Common myeloid progenitor, CD34-positive (primary cell): ENCODE data around the gene OR6N2.

Experiments
- CTCF ChIA-PET: fragments of 350-600 bp; sonication (Branson Sonifier 250); formaldehyde crosslinking; loops from one replicate; lab custom pipeline; 2021; ENCODE audit warnings: antibody characterized with exemption; lab: Charles Lee
- POLR2A ChIA-PET: fragments of 350-600 bp; sonication (Branson Sonifier 250); formaldehyde crosslinking; loops from one replicate; lab custom pipeline; 2021; ENCODE audit warnings: antibody characterized with exemption; lab: Charles Lee
- DNase-seq, 3 donors: peaks; one replicate each; pipeline versions ENCODE4 v3.0.0 to v3.0.0-alpha.2; 2013
- H3K27ac ChIP-seq, 2 experiments: 1 replicate in 1 of 2; 2 replicates in 1 of 2; pipeline ENCODE4 v1.7.0; 2013; ENCODE audit warnings: inconsistent platforms in 2 of 2, low read length in 2 of 2, mild to moderate bottlenecking in 2 of 2, low read depth in 1 of 2, moderate library complexity in 1 of 2; ENCODE audit not compliant: severe bottlenecking in 2 of 2, insufficient read depth in 1 of 2, poor library complexity in 1 of 2
- H3K27me3 ChIP-seq, 5 experiments: replicated peaks in 2 of 5; 1 replicate in 3 of 5; 2 replicates in 2 of 5; pipeline versions ENCODE4 v1.6.1 to v1.7.0; 2013; ENCODE audit warnings: low read length in 4 of 5, mild to moderate bottlenecking in 2 of 5, moderate library complexity in 2 of 5, inconsistent platforms in 1 of 5; ENCODE audit not compliant: insufficient read depth in 5 of 5, control insufficient read depth in 4 of 5
- H3K36me3 ChIP-seq, 4 experiments: 1 replicate in 2 of 4; 2 replicates in 2 of 4; pipeline versions ENCODE4 v1.6.1 to v1.7.0; 2013; ENCODE audit warnings: low read length in 3 of 4, control low read depth in 1 of 4, mild to moderate bottlenecking in 1 of 4; ENCODE audit not compliant: control insufficient read depth in 4 of 4, insufficient read depth in 4 of 4
- H3K4me1 ChIP-seq, 4 experiments: 1 replicate in 3 of 4; 2 replicates in 1 of 4; pipeline versions ENCODE4 v1.6.1 to v1.7.1; 2013; ENCODE audit warnings: low read length in 3 of 4, mild to moderate bottlenecking in 3 of 4, control low read depth in 1 of 4, inconsistent platforms in 1 of 4, moderate library complexity in 1 of 4; ENCODE audit not compliant: control insufficient read depth in 4 of 4, insufficient read depth in 4 of 4; ENCODE audit errors: control extremely low read depth in 1 of 4
- H3K4me3 ChIP-seq, 7 experiments: 1 replicate in 4 of 7; 2 replicates in 3 of 7; pipeline versions ENCODE4 v1.5.1 to v1.7.0; 2013; ENCODE audit warnings: mild to moderate bottlenecking in 7 of 7, low read length in 6 of 7, moderate library complexity in 6 of 7, inconsistent platforms in 2 of 7, low read depth in 2 of 7, control low read depth in 1 of 7; ENCODE audit not compliant: insufficient read depth in 4 of 7, control insufficient read depth in 1 of 7; ENCODE audit errors: extremely low read depth in 1 of 7
- H3K9me3 ChIP-seq, 5 experiments: 1 replicate in 4 of 5; 2 replicates in 1 of 5; pipeline versions ENCODE4 v1.6.1 to v1.7.1; 2013; ENCODE audit warnings: low read length in 4 of 5, mild to moderate bottlenecking in 2 of 5, inconsistent platforms in 1 of 5, low read depth in 1 of 5, moderate library complexity in 1 of 5; ENCODE audit not compliant: control insufficient read depth in 4 of 5, insufficient read depth in 2 of 5; ENCODE audit errors: control extremely low read depth in 1 of 5
- WGBS: methylation state at CpG from one replicate; pipeline ENCODE4 v1.1.5; 2013; ENCODE audit not compliant: insufficient coverage; 5-methylcytosine and 5-hydroxymethylcytosine counted together

The OR6N2 gene

GRCh38 chr1:158803678-158804077 lies 22.7 kb upstream of the OR6N2 start:
- CTCF ChIA-PET = no interaction called here

DNA sequence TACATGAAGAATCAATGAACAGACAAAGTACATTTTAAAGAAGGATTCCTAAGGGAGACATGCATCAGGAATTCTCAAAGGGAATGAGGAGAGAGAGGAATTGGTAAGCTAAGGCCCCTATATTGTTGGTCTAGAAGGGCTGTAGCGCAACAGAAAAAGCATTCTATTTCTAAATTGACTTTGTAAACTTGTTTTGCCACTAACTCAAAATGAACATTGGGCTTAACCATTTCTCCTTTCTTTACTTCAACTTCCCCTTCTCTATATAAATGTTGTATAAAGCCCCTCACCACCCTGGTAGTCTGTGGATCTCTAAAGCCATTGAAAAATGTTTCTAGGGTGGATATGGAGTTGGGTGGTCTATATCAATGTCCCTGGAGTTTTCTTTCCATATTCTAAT lies 20.4 kb upstream of the OR6N2 start:
- ChIA-PET CTCF (no interaction called here), POLR2A (no interaction called here)
- H3K4me3 ChIP-seq = no peak overlapping the region
- DNase-seq = peak in 2 of 3 donors; percentile 31 to 57
- WGBS = no CpG with 5 or more reads among the region's 1 CpG
- no peak overlapping the region for H3K27ac ChIP-seq
- no peaks in the 10 kb centered on the region for H3K36me3 ChIP-seq
- H3K27me3 ChIP-seq = no peaks in the 10 kb centered on the region
- peaks cover 3 to 24% (median 12%) of the 10 kb centered on the region in 4 experiments for H3K4me1 ChIP-seq
- H3K9me3 ChIP-seq = no peaks in the 10 kb centered on the region

More at GRCh38 chr1:158803678-158804077, 22.7 kb upstream of the OR6N2 start:
- no peak overlapping the region for H3K27ac ChIP-seq
- WGBS = 100% methylated on average over 1 of the region's 1 CpG
- no peaks in the 10 kb centered on the region for H3K9me3 ChIP-seq
- H3K27me3 ChIP-seq = no peaks in the 10 kb centered on the region
- peaks cover 3 to 24% (median 12%) of the 10 kb centered on the region in 4 experiments for H3K4me1 ChIP-seq
- POLR2A ChIA-PET = no interaction called here
- no peak for DNase-seq
- H3K4me3 ChIP-seq = no peak overlapping the region
- H3K36me3 ChIP-seq = no peaks in the 10 kb centered on the region

- Histone ChIP-seq H3K4me3 (no peak overlapping the region), H3K27me3 (no peaks in the 10 kb centered on the region), H3K4me1 (peaks cover 3 to 24% (median 12%) of the 10 kb centered on the region in 4 experiments), H3K27ac (peak overlapping the region in 1 of 2 experiments; percentile 19), H3K36me3 (no peaks in the 10 kb centered on the region), H3K9me3 (no peaks in the 10 kb centered on the region)
- WGBS = 100% methylated on average over 1 of the region's 2 CpGs
- ChIA-PET POLR2A (no interaction called here), CTCF (interaction anchor here (1.3 kb wide), 1 partner anchor 18 kb away, joined by 3 read pairs; no protein-coding TSS in a partner anchor)
- peak in 1 of 3 donors; percentile 3 for DNase-seq
Measured at GRCh38 chr1:158800526-158800925, 19.5 kb upstream of the OR6N2 start.

GRCh38 chr1:158799689-158800088 lies 18.7 kb upstream of the OR6N2 start:
- Histone ChIP-seq H3K4me3 (no peak overlapping the region), H3K9me3 (no peaks in the 10 kb centered on the region), H3K4me1 (peaks cover 3 to 24% (median 12%) of the 10 kb centered on the region in 4 experiments), H3K27me3 (no peaks in the 10 kb centered on the region), H3K36me3 (no peaks in the 10 kb centered on the region), H3K27ac (no peak overlapping the region)
- POLR2A ChIA-PET = no interaction called here
- 100% methylated on average over 1 of the region's 4 CpGs for WGBS
- no peak for DNase-seq
- CTCF ChIA-PET = interaction anchor here (1.3 kb wide), 1 partner anchor 19 kb away, joined by 3 read pairs; no protein-coding TSS in a partner anchor

DNA sequence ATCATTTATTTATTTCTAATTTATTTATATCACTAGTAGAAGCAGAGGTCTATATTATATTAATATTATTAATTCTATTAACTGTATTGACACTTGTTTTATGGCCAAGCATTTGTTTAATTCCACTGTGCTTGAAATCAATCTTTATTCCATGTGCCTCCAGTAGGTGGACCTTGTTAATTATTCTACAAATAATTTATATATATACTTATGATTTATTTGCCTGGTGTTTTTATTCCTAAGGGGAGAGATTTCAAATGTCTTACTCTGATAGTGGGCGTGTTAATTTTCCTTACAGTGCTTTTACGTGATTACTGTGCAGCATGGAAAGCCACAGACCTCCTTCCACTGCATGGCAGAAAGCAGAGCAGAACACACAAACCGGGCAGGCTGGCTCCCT lies 17.5 kb upstream of the OR6N2 start:
- Histone ChIP-seq H3K36me3 (no peaks in the 10 kb centered on the region), H3K27ac (no peak overlapping the region), H3K4me3 (no peak overlapping the region), H3K4me1 (peaks cover 3 to 24% (median 12%) of the 10 kb centered on the region in 4 experiments), H3K9me3 (no peaks in the 10 kb centered on the region), H3K27me3 (no peaks in the 10 kb centered on the region)
- ChIA-PET POLR2A (no interaction called here), CTCF (no interaction called here)
- WGBS = 100% methylated on average over 3 of the region's 3 CpGs
- DNase-seq = peak in 1 of 3 donors; percentile 9

DNA sequence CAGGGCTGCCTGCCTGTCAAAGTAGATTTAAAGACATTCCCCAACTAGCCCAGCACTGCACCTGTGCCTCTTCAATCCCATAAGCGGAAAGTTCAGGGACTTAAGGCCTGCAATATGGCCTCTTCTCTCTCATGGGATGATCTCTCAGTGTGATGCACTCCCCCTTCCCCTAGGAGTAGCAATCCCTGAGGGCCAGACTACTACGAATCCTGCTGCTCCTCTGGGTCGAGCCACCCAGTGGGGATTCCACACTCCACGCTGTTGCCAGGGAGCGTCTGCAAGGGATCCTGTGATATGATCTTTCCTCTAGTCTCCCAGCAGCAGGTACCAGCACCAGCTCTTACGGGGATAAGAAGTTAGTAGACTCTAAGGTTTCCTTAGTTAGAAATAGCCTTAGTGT lies 13.2 kb upstream of the OR6N2 start:
- H3K36me3 ChIP-seq = no peaks in the 10 kb centered on the region
- no peak overlapping the region for H3K4me3 ChIP-seq
- DNase-seq = no peak
- H3K27ac ChIP-seq = no peak overlapping the region
- no peaks in the 10 kb centered on the region for H3K9me3 ChIP-seq
- H3K4me1 ChIP-seq = no peaks in the 10 kb centered on the region
- H3K27me3 ChIP-seq = no peaks in the 10 kb centered on the region
- WGBS = 88% methylated on average over 5 of the region's 6 CpGs
- ChIA-PET CTCF (interaction anchor here (0.7 kb wide), 1 partner anchor 14 kb away, joined by 3 read pairs; no protein-coding TSS in a partner anchor), POLR2A (no interaction called here)

DNA sequence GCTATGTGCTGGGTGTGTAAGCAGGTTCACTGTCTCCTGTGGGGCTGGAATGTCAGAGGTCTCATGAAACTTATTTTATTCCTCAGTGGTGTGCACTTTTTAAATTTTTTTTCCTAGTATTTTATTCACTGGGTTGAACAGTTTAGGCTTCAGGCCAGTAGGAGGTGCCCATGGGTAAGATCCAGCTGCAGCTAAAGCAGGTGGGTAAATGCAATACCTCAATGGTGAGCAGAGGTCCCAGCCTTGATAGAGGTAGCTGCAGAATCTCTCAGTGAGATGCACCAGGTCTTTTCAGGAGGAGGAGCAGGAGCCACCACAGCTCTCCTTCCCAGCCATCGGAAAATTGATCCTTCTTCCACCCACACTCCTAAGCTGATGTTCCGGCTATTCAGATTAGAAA lies 12.6 kb upstream of the OR6N2 start:
- Histone ChIP-seq H3K9me3 (no peaks in the 10 kb centered on the region), H3K36me3 (no peaks in the 10 kb centered on the region), H3K4me3 (no peak overlapping the region), H3K27ac (no peak overlapping the region), H3K27me3 (no peaks in the 10 kb centered on the region), H3K4me1 (no peaks in the 10 kb centered on the region)
- ChIA-PET POLR2A (no interaction called here), CTCF (interaction anchor here (0.7 kb wide), 1 partner anchor 15 kb away, joined by 3 read pairs; no protein-coding TSS in a partner anchor)
- peak in 2 of 3 donors; percentile 13 to 17 for DNase-seq
- 72% methylated on average over 2 of the region's 2 CpGs for WGBS
